Muscle of back (tissue), 11 donors: ENCODE data around the gene ABHD2. TPM values are rescaled to one million over a fixed set of nuclear protein-coding genes. Genes with fewer than 3 reads are reported as not detected.
"Not testable (repeated sequence)": the region's sequence is repeated elsewhere in the genome, so short reads cannot be mapped to it uniquely, and the experiment has no call there.

Source experiments
- DNase-seq, 3 donors: peaks; one replicate each; pipeline versions ENCODE4 v3.0.0 to v3.0.0-alpha.2; 2013
- polyA plus RNA-seq, 10 donors: library from polyadenylated mRNA; unstranded; fragments of 120-200 nt; gene quantifications; one replicate each; pipeline ENCODE4 v1.2.1, GENCODE V29; 2013; ENCODE audit not compliant: insufficient read length in 10 of 10

Gene ABHD2
- polyA plus RNA-seq, 10 donors: 18.3 to 24.7 (median 21.8) TPM

- no peak for DNase-seq
Observed at GRCh38 chr15:89136818-89137772, 48.8 kb downstream of the ABHD2 start.

- DNase-seq: no peak
Observed at GRCh38 chr15:89137926-89138325, 49.7 kb downstream of the ABHD2 start.

GRCh38 chr15:89138999-89139612, 50.9 kb downstream of the ABHD2 start:
- no peak for DNase-seq

DNA sequence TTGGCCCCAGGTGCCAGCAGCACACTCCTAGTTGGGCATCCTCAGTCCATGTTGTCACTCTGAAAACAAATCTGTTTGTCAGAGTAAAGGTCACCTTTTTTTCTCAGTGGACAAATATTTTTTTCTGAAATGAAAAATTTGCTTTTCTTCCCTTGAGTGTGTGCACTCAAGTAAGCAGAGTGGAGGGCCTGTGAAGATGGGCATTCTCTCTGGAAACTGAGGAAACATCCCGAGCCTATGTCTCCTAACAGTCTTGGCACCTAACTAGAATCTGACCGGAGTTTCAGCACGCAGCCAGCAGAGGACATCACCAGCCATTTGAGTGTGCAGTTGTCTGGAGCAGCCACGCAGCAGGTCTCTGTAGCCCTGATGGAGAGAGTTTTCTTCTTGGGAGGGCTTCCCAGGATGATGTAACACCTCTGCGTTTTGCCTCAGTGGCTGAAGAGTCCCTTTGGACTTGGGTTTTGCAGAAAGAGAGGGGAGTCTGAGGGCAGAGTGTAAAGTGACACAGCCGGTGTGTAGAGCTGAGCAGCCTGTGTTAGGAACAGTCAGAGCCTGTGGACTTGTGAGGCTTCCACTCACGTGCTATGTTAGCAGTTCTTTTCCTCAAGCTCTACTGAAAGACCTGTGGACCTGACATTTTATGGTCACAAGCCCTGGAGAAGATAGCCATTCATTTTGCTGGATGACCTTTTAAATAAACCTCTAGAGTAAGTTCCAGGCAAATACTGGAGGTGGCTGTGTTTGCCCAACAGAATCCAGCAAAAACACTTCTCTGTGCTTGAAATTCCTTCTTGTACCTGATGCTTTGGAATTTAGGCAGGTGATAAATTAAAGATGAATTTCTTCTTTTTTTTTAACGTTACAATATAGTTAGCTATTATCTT, 51.6 kb downstream of the ABHD2 start:
- DNase-seq: peak in 2 of 3 donors; percentile 60 to 81

DNA sequence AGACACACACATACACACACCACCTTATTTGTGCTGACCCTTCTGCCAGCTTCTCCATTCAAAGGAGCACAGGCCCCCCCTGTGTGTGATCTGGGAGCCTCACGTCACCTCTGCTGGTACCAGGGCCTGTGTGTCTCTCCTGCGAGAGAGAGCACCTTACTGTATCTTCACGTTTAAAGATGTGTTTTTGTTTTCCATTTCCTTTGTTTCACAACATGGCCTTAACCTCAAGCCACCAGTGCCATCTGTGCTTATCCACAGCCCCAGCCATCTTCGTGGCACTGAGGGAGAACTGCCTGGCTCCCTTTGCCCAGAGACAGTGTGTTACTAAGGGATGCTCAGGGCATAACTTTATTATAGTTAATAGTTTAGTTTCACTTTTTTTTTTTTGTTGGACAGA, 52.3 kb downstream of the ABHD2 start:
- no peak for DNase-seq

DNA sequence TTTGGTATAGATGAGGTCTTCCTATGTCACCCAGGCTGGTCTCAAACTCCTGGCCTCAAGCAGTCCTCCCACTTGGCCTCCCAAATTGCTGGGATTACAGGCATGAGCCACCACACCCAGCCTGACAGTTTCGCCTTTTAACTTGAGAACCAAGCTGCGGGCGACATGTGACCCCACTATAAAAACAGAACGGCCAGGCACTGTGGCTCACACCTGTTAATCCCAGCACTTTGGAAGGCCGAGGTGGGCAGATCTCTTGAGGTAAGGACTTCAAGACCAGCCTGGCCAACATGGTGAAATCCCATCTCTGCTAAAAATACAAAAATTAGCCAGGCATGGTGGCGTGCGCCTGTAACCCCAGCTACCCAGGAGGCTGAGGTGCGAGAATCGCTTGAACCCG, 52.9 kb downstream of the ABHD2 start:
- not testable (repeated sequence) for DNase-seq

- no peak for DNase-seq
Observed at GRCh38 chr15:89141885-89142284, 53.6 kb downstream of the ABHD2 start.

DNA sequence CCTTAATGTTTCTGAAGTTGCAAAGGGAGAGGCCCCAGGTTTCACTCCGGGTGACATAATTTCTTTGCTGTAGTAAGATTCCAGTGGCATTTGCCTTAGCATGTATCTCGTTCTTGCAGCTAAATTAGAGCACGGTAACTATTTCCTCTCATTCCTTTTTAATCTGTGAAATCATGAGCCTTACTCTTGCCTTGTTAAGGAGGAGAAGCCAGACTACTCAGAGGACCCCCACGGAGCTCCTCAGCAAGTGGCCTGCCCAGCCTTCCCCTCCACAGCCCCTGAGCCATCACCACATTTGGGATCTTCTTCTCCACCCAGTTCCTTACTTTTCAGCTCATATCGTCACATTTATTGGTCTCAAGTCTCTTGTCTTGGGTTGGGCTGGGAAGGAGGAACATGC, 54.2 kb downstream of the ABHD2 start:
- no peak for DNase-seq

DNA sequence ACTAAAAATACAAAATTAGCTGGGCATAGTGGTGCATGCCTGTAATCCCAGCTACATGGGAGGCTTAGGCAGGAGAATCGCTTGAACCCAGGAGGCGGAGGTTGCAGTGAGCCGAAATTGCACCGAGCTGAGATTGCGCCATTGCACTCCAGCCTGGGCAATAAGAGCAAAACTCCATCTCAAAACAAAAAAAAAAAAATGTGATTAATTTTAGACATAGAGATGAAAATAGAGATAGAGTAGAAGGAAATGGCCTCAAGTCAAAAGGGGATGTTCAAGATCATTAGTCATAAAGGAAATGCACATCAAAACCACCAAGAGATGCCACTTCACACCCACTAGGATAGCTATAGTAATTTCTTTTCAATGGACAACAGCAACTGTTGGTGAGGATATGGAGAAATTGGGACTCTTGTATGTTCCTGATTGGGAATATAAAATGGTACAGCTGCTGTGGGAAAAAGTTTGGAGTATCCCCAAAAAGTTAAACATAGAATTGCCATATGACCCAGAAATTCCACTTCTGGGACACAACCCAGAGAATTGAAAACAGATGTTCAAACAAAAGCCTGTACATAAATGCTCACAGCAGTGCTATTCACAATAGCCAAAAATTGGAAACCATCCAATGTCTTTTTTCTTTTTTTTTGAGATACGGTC, 55.4 kb downstream of the ABHD2 start:
- peak; percentile 93 to 95 (median 93) for DNase-seq

GRCh38 chr15:89144491-89144890, 56.2 kb downstream of the ABHD2 start:
- DNase-seq: no peak

GRCh38 chr15:89146366-89146765, 58.1 kb downstream of the ABHD2 start:
- no peak for DNase-seq

DNA sequence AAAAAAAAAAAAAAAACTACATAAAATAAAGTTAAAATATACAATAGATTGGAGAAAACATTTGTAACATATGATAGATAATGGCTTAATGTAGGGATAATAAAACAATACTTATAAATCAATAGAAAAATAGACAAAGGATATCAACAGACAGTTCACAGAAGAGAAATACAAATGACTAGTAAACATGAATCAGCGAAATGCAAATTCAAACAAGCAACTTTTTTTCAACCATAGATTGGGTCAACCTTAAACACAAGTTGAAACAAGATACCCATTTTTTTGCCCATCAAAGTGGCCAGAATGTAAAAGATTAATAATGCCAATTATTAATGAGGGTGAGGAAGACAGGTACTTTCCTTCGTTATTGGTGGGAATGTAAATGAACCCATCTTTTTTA, 59.9 kb downstream of the ABHD2 start:
- DNase-seq: no peak

- no peak for DNase-seq
Observed at GRCh38 chr15:89149501-89150101, 61.3 kb downstream of the ABHD2 start.

GRCh38 chr15:89150287-89150686, 62.0 kb downstream of the ABHD2 start:
- DNase-seq: no peak

GRCh38 chr15:89150762-89151664, 62.8 kb downstream of the ABHD2 start:
- peak in 1 of 3 donors; percentile 24 for DNase-seq

DNA sequence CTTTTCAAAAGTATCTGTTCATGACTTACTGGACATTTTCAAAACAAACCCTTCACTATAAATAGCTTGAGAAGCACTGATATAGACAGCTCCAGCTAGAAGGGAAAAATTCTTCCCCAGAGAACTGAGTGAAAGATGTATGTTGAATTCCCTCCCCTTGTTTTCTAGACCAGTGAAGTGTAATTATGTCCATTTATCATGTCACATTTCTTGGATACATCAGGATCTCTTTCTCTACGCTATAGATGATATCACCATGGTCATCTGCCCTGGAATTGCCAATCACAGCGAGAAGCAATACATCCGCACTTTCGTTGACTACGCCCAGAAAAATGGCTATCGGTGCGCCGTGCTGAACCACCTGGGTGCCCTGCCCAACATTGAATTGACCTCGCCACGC, 66.9 kb downstream of the ABHD2 start:
- DNase-seq: no peak

DNA sequence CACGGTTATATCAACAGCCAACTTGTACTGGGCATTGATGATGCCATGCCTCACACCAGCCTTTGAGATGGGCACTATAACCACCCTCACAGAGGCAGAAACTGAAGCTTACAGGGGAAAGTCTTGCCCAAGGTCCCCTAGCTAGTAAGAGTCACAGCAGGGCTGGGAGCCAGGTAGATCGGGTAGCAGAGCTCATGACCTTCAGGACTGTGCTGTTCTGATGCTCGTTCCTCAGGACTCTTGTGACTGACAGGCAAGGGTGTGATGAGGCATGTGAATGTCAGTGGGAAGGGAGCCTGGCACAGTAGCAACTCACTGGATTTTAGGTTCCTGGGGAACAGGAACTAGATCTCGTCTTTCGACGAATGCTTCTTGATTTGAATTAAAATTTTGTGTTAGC, 67.4 kb downstream of the ABHD2 start:
- no peak for DNase-seq

GRCh38 chr15:89157061-89157460, 68.8 kb downstream of the ABHD2 start:
- DNase-seq: no peak

DNA sequence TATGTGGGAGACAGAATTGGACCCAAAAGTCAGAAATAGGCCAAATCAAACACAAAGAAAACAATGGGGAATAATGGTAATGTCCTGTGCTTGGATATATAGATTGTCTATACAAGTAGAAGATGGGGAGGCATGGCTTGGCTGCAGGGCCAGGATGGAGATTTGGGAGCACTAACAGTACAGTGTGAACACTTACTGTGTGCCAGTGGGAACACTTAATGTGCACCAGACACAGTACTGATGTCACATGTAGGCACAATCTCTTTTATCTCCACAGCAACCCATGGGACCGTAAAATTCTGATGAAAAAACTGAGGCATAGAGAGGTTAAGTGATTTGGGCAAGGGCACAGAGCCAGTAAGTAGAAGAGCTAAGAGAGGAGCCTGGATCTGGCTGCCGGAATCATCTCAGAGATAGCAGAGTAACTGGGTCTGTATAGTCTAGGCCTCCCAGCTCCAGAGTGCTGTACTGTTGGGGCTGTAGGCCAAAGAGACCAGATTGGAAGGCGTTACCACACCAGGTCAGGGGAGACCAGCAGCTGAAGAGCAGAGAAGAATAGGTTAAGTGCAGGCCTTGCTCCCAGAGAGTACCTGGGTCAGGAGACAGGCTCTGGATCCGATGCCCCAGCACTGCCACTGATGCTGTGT, 69.8 kb downstream of the ABHD2 start:
- DNase-seq: no peak

GRCh38 chr15:89161666-89162065, 73.4 kb downstream of the ABHD2 start:
- no peak for DNase-seq
